K562 (cell line): ENCODE results near the gene RUSC1. TPM values are rescaled to one million over a fixed set of nuclear protein-coding genes. Genes with fewer than 3 reads are reported as not detected.

Experiments used
- CBFB ChIP-seq: sonication (generic); formaldehyde crosslinking; IDR thresholded peaks from 2 replicates; pipeline ENCODE4 v1.4.0; 2020; ENCODE audit warnings: mild to moderate bottlenecking, missing genetic modification reagents
- CTCF ChIP-seq, 3 experiments: IDR thresholded peaks in 2 of 3; conservative IDR thresholded peaks in 1 of 3; 2 replicates each; pipeline ENCODE4 v1.5.1; 2011 to 2012; ENCODE audit warnings: low read length in 3 of 3, mild to moderate bottlenecking in 3 of 3, control low read depth in 2 of 3, improper control_type of control experiment in 1 of 3, inconsistent platforms in 1 of 3, low read depth in 1 of 3, mixed read lengths in 1 of 3, moderate library complexity in 1 of 3; ENCODE audit not compliant: insufficient read depth in 2 of 3
- E2F8 ChIP-seq: fragments of 450-650 bp; IDR thresholded peaks from 2 replicates; pipeline ENCODE4 v1.7.1; 2018; ENCODE audit warnings: mild to moderate bottlenecking, low read depth; ENCODE audit not compliant: partially characterized antibody
- ETV5 ChIP-seq: sonication (generic); formaldehyde crosslinking; IDR thresholded peaks from 2 replicates; pipeline ENCODE4 v1.4.0; 2020; ENCODE audit warnings: low read depth, mild to moderate bottlenecking, missing genetic modification reagents
- GABPB1 ChIP-seq: sonication (generic); formaldehyde crosslinking; IDR thresholded peaks from 2 replicates; pipeline ENCODE4 v1.8.0; 2022; ENCODE audit warnings: mild to moderate bottlenecking, missing genetic modification reagents
- GATA2 ChIP-seq: sonication (generic); formaldehyde crosslinking; IDR thresholded peaks from 2 replicates; pipeline ENCODE4 v1.4.0; 2020; ENCODE audit warnings: mild to moderate bottlenecking, missing genetic modification reagents
- GTF2A2 ChIP-seq: IDR thresholded peaks from 2 replicates; pipeline ENCODE4 v1.6.1; 2016; ENCODE audit warnings: mild to moderate bottlenecking, missing genetic modification characterization, missing compliant biosample characterization
- KLF6 ChIP-seq: fragments of 250-450 bp; sonication (Bioruptor Pico); IDR thresholded peaks from 2 replicates; pipeline ENCODE4 v1.4.0; 2020; ENCODE audit warnings: mild to moderate bottlenecking, moderate library complexity, borderline replicate concordance
- MAFF ChIP-seq: IDR thresholded peaks from 2 replicates; pipeline ENCODE4 v1.6.1; 2012; ENCODE audit warnings: low read length, improper control_type of control experiment
- MAFG ChIP-seq: fragments of 450-650 bp; conservative IDR thresholded peaks from 2 replicates; pipeline ENCODE4 v1.6.1; 2016; ENCODE audit warnings: missing genetic modification characterization, missing compliant biosample characterization
- MAFK ChIP-seq: IDR thresholded peaks from 2 replicates; pipeline ENCODE4 v1.6.1; 2011; ENCODE audit warnings: low read length, improper control_type of control experiment
- MAX ChIP-seq: sonication (generic); formaldehyde crosslinking; IDR thresholded peaks from 2 replicates; pipeline ENCODE4 v1.9.0; 2022; ENCODE audit warnings: mild to moderate bottlenecking, missing genetic modification reagents
- MEF2D ChIP-seq: conservative IDR thresholded peaks from 2 replicates; pipeline ENCODE4 v1.6.1; 2016; ENCODE audit warnings: low read depth, missing genetic modification characterization, missing compliant biosample characterization
- TAF15 ChIP-seq: fragments of 200-400 bp; formaldehyde crosslinking; IDR thresholded peaks from 2 replicates; pipeline ENCODE4 v1.6.1; 2017; ENCODE audit warnings: mild to moderate bottlenecking, low read depth, low read length, moderate library complexity
- ZKSCAN3 ChIP-seq: fragments of 250-450 bp; sonication (Bioruptor Pico); IDR thresholded peaks from 2 replicates; pipeline ENCODE4 v1.4.0; 2020
- ZNF121 ChIP-seq: sonication (generic); formaldehyde crosslinking; conservative IDR thresholded peaks from 2 replicates; pipeline ENCODE4 v1.8.0; 2022; ENCODE audit warnings: missing genetic modification reagents
- ZNF274 ChIP-seq: IDR thresholded peaks from 2 replicates; pipeline ENCODE4 v1.6.1; 2011; ENCODE audit warnings: low read depth, mild to moderate bottlenecking, low read length, moderate library complexity, borderline replicate concordance
- ZNF445 ChIP-seq: fragments of 250-450 bp; sonication (Bioruptor Pico); IDR thresholded peaks from 2 replicates; pipeline ENCODE4 v1.4.0; 2020; ENCODE audit warnings: low read depth, mild to moderate bottlenecking, moderate library complexity
- ZNF57 ChIP-seq: fragments of 450-650 bp; formaldehyde crosslinking; IDR thresholded peaks from 2 replicates; pipeline ENCODE4 v1.4.0; 2020; ENCODE audit warnings: mild to moderate bottlenecking, moderate library complexity
- polyA plus RNA-seq, 8 experiments: library from polyadenylated mRNA; depleted of rRNA in 4 of 8; stranded (reverse) in 5 of 8; unstranded in 3 of 8; fragments of >200 nt; fragmentation: Nextera tagmentation in 2 of 8; fragmentation: Illumina TruSeq in 1 of 8; extraction: Ambion mirVana in 2 of 8; extraction: Trizol in 1 of 8; gene quantifications; 2 replicates each; pipeline versions ENCODE4 v1.2.1 to v1.2.3, GENCODE V29; 2011 to 2014; ENCODE audit warnings: inconsistent platforms in 1 of 8, missing spikeins in 1 of 8
- total RNA-seq, 7 experiments: library from RNA; depleted of rRNA in 6 of 7; stranded (reverse); fragments of >200 nt in 6 of 7; fragmentation: Illumina TruSeq in 2 of 7; extraction: Trizol in 2 of 7; gene quantifications; 2 replicates each; pipeline versions ENCODE4 v1.2.1 to v1.2.3, GENCODE V29; 2011 to 2021; ENCODE audit warnings: low replicate concordance in 1 of 7
- TF ChIP-seq, protein P1 (sequence below), 2 experiments: fragments of 450-650 bp; conservative IDR thresholded peaks; 2 replicates each; pipeline ENCODE4 v1.6.1; 2017; ENCODE audit warnings: mild to moderate bottlenecking in 2 of 2, moderate library complexity in 2 of 2

RUSC1 gene
- total and polyA plus RNA-seq, 9 of the 15 experiments (the other 6 are each of a cell fraction or from before 2014, with no cell fraction given): 5.7 to 68.3 (median 33.6) TPM

DNA sequence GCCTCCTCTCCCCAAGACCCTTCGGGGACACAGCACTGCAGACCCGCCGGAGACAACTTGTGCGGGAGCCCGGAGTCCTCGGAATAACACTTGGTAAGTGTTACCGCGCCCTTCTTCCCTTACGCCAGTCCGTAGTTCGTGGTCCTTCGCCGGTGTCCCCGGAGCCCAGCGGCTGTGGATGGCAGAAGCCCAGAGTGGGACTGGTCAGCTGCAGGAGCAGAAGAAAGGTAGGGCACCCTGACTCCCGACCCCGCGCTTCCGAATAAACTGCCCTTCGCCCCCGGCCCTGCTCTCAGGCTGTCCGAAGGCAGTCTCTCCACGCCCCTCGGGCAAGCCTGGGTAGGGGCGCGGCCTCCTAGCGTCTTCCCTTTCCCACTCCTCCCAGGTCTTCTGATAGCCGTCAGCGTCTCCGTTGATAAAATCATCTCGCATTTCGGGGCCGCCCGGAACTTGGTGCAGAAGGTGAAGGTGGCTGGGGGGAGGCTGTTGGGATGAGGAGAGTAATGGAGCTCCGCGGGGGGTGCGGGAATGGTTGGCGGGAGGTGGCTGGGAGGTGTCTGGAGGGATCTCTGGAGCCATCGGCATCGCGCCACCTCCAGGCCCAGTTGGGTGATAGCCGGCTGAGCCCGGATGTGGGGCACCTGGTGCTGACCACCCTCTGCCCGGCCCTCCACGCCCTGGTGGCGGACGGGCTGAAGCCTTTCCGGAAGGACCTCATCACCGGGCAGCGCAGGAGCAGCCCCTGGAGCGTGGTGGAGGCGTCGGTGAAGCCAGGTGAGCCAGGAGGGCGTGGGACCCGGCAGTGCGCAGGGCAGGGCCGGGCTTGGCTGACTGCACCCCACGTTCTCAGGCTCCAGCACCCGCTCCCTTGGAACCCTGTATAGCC is 4.3 kb downstream of the RUSC1 start (continued):
- TF ChIP-seq ZNF121 (CRISPR knock-in tag) (no peak), E2F8 (peak; percentile 24), GATA2 (peak; percentile 65; the same call in 1 of the 2 replicates), ZNF445 (CRISPR knock-in tag) (no peak), MAFK (no peak), MEF2D (tag) (no peak), MAFF (no peak), ZNF57 (no peak), ZNF274 (no peak), CTCF (IDR thresholded peaks at IDR 0.05 in 2 of 3, conservative IDR thresholded peaks at IDR 0.05 in 1 of 3; ENCODE audit: insufficient read depth in 2 of 3, low read depth in 1 of 3, low read length in 3 of 3) (peak; percentile 61 to 69 (median 63)), MAFG (tag) (no peak), KLF6 (CRISPR knock-in tag) (no peak), ETV5 (peak; percentile 30; the same call in 1 of the 2 replicates), GTF2A2 (tag) (no peak), ZKSCAN3 (CRISPR knock-in tag) (no peak), GABPB1 (peak; percentile 28; the same call in 1 of the 2 replicates), TAF15 (no peak), CBFB (CRISPR knock-in tag) (peak; percentile 68; the same call in 1 of the 2 replicates), MAX (CRISPR knock-in tag) (peak; percentile 28; the same call in 1 of the 2 replicates)
- TF ChIP-seq, protein P1, sequence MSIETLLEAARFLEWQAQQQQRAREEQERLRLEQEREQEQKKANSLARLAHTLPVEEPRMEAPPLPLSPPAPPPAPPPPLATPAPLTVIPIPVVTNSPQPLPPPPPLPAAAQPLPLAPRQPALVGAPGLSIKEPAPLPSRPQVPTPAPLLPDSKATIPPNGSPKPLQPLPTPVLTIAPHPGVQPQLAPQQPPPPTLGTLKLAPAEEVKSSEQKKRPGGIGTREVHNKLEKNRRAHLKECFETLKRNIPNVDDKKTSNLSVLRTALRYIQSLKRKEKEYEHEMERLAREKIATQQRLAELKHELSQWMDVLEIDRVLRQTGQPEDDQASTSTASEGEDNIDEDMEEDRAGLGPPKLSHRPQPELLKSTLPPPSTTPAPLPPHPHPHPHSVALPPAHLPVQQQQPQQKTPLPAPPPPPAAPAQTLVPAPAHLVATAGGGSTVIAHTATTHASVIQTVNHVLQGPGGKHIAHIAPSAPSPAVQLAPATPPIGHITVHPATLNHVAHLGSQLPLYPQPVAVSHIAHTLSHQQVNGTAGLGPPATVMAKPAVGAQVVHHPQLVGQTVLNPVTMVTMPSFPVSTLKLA (conservative IDR thresholded peaks at IDR 0.05): no peak
